H1 (cell line): ENCODE data around the gene HECTD4. TPM values are rescaled to one million over a fixed set of nuclear protein-coding genes. Genes with fewer than 3 reads are reported as not detected.

Source experiments
- CTCF ChIA-PET: fragments of 300-600 bp; sonication (Branson Sonifier 250); formaldehyde crosslinking; loops from one replicate; lab custom pipeline; 2021; ENCODE audit not compliant: partially characterized antibody; lab: Charles Lee
- POLR2A ChIA-PET: fragments of 300-600 bp; sonication (Branson Sonifier 250); formaldehyde crosslinking; loops from one replicate; lab custom pipeline; 2021; ENCODE audit warnings: inconsistent platforms; ENCODE audit not compliant: partially characterized antibody; lab: Charles Lee
- DNase-seq, 2 experiments: peaks; one replicate each; pipeline versions ENCODE4 v3.0.0 to v3.0.0-alpha.2; 2010 to 2022; ENCODE audit warnings: low spot score in 2 of 2, low read depth in 1 of 2, mixed read lengths in 1 of 2
- FAIRE-seq: peaks from 2 replicates; lab custom pipeline; 2011; peaks lifted over from hg19 to GRCh38; lab: Jason Lieb, UNC
- H2AFZ ChIP-seq: 2 replicates; pipeline ENCODE4 v1.8.1; 2012; ENCODE audit warnings: low read length, inconsistent platforms
- H2AK5ac ChIP-seq: 2 replicates; pipeline ENCODE4 v1.6.1; 2013; ENCODE audit warnings: low read depth, low read length
- H2BK120ac ChIP-seq: replicated peaks from 2 replicates; pipeline ENCODE3; 2013; ENCODE audit warnings: low read depth, low read length, inconsistent platforms
- H2BK12ac ChIP-seq: 2 replicates; pipeline ENCODE4 v1.6.1; 2013; ENCODE audit warnings: low read depth, low read length
- H2BK15ac ChIP-seq: 2 replicates; pipeline ENCODE4 v1.6.1; 2013; ENCODE audit warnings: low read length
- H2BK20ac ChIP-seq: 2 replicates; pipeline ENCODE4 v1.6.1; 2013; ENCODE audit warnings: low read length
- H2BK5ac ChIP-seq: 2 replicates; pipeline ENCODE4 v1.6.1; 2013; ENCODE audit warnings: low read depth, low read length
- H3K14ac ChIP-seq: 2 replicates; pipeline ENCODE4 v1.6.1; 2013; ENCODE audit warnings: inconsistent platforms; ENCODE audit not compliant: insufficient read length
- H3K18ac ChIP-seq: 2 replicates; pipeline ENCODE4 v1.6.1; 2013; ENCODE audit warnings: low read length; ENCODE audit errors: extremely low read depth
- H3K23ac ChIP-seq: 2 replicates; pipeline ENCODE4 v1.6.1; 2013; ENCODE audit warnings: inconsistent platforms; ENCODE audit not compliant: insufficient read length
- H3K23me2 ChIP-seq: 2 replicates; pipeline ENCODE4 v1.6.1; 2013; ENCODE audit warnings: low read depth, low read length
- H3K27ac ChIP-seq: 2 replicates; pipeline ENCODE4 v1.6.1; 2011; ENCODE audit warnings: low read depth, low read length, inconsistent platforms
- H3K27me3 ChIP-seq, 4 experiments: replicated peaks in 1 of 4; 1 replicate in 1 of 4; 2 replicates in 3 of 4; pipeline versions ENCODE4 v1.6.1 to v1.8.1; 2011 to 2013; ENCODE audit warnings: low read length in 3 of 4, mild to moderate bottlenecking in 3 of 4, inconsistent platforms in 2 of 4, mixed read lengths in 2 of 4, moderate library complexity in 1 of 4; ENCODE audit not compliant: control insufficient read depth in 3 of 4, insufficient read depth in 3 of 4; ENCODE audit errors: extremely low read depth in 1 of 4
- H3K36me3 ChIP-seq, 4 experiments: 2 replicates each; pipeline versions ENCODE4 v1.6.1 to v1.8.1; 2011 to 2013; ENCODE audit warnings: mild to moderate bottlenecking in 4 of 4, low read length in 3 of 4, moderate library complexity in 2 of 4, control low read depth in 1 of 4, inconsistent platforms in 1 of 4; ENCODE audit not compliant: insufficient read depth in 4 of 4, control insufficient read depth in 2 of 4
- H3K4ac ChIP-seq: replicated peaks from 2 replicates; pipeline ENCODE3; 2013; ENCODE audit warnings: low read length, low read depth, mixed read lengths, inconsistent platforms; ENCODE audit not compliant: insufficient read length
- H3K4me1 ChIP-seq, 4 experiments: replicated peaks in 1 of 4; 1 replicate in 1 of 4; 2 replicates in 3 of 4; pipeline versions ENCODE4 v1.6.1 to v1.8.1; 2011 to 2013; ENCODE audit warnings: low read length in 3 of 4, inconsistent platforms in 2 of 4, mixed read lengths in 1 of 4; ENCODE audit not compliant: insufficient read depth in 4 of 4, control insufficient read depth in 3 of 4
- H3K4me2 ChIP-seq, 2 experiments: 2 replicates each; pipeline versions ENCODE4 v1.6.1 to v1.8.1; 2011 to 2013; ENCODE audit warnings: low read depth in 2 of 2, low read length in 2 of 2, control low read depth in 1 of 2, inconsistent platforms in 1 of 2, mild to moderate bottlenecking in 1 of 2; ENCODE audit not compliant: insufficient read depth in 1 of 2
- H3K4me3 ChIP-seq, 4 experiments: fragments of 200-600, 300-600 bp in 1 of 4; sonication (generic), shearing (Covaris generic), sonication (Bioruptor Twin) in 1 of 4; 2 replicates each; pipeline versions ENCODE4 v1.5.1 to v1.8.1; 2011 to 2016; ENCODE audit warnings: low read length in 4 of 4, low read depth in 3 of 4, control low read depth in 2 of 4, inconsistent platforms in 2 of 4, mild to moderate bottlenecking in 2 of 4, mixed read lengths in 1 of 4, moderate library complexity in 1 of 4; ENCODE audit not compliant: insufficient read depth in 2 of 4; ENCODE audit errors: extremely low read depth in 1 of 4
- H3K56ac ChIP-seq: replicated peaks from 2 replicates; pipeline ENCODE3; 2013; ENCODE audit warnings: low read depth, mild to moderate bottlenecking, mixed read lengths, low read length, inconsistent platforms; ENCODE audit not compliant: insufficient read length
- H3K79me1 ChIP-seq: 2 replicates; pipeline ENCODE4 v1.6.1; 2013; ENCODE audit warnings: low read depth, low read length, control low read depth
- H3K79me2 ChIP-seq, 2 experiments: 2 replicates each; pipeline versions ENCODE4 v1.6.1 to v1.8.1; 2012 to 2013; ENCODE audit warnings: low read length in 2 of 2, mild to moderate bottlenecking in 2 of 2, inconsistent platforms in 1 of 2; ENCODE audit not compliant: insufficient read depth in 2 of 2, control insufficient read depth in 1 of 2
- H3K9ac ChIP-seq, 4 experiments: replicated peaks in 1 of 4; 1 replicate in 1 of 4; 2 replicates in 3 of 4; pipeline versions ENCODE4 v1.6.1 to v1.8.1; 2011 to 2013; ENCODE audit warnings: low read depth in 3 of 4, low read length in 3 of 4, control low read depth in 2 of 4, mild to moderate bottlenecking in 2 of 4, moderate library complexity in 2 of 4, inconsistent platforms in 1 of 4; ENCODE audit errors: extremely low read depth in 1 of 4
- H3K9me3 ChIP-seq, 2 experiments: 2 replicates each; pipeline versions ENCODE4 v1.6.1 to v1.8.1; 2012 to 2013; ENCODE audit warnings: mild to moderate bottlenecking in 2 of 2, moderate library complexity in 2 of 2, control low read depth in 1 of 2, inconsistent platforms in 1 of 2, low read depth in 1 of 2, low read length in 1 of 2, mixed read lengths in 1 of 2; ENCODE audit not compliant: insufficient read depth in 2 of 2
- H4K20me1 ChIP-seq, 2 experiments: replicated peaks in 1 of 2; 2 replicates each; pipeline versions ENCODE3 to v1.8.1; 2011 to 2013; ENCODE audit warnings: inconsistent platforms in 2 of 2, low read length in 2 of 2, mild to moderate bottlenecking in 1 of 2; ENCODE audit not compliant: insufficient read depth in 2 of 2, control insufficient read depth in 1 of 2
- H4K5ac ChIP-seq: 2 replicates; pipeline ENCODE4 v1.6.1; 2013; ENCODE audit warnings: low read length, low read depth, mixed read lengths, inconsistent platforms; ENCODE audit not compliant: insufficient read length
- H4K8ac ChIP-seq: 2 replicates; pipeline ENCODE4 v1.8.0; 2013; ENCODE audit warnings: mild to moderate bottlenecking, moderate library complexity, low read length, inconsistent platforms; ENCODE audit not compliant: insufficient read depth; ENCODE audit errors: extremely low read depth
- H4K91ac ChIP-seq: replicated peaks from 2 replicates; pipeline ENCODE3; 2013; ENCODE audit warnings: low read length, mixed read lengths, inconsistent platforms; ENCODE audit not compliant: insufficient read length
- EZH2 ChIP-seq: fragments of 200-600 bp; sonication (generic); IDR thresholded peaks from 2 replicates; pipeline ENCODE4 v1.7.1; 2012; ENCODE audit warnings: low read depth, mild to moderate bottlenecking, moderate library complexity, low read length, inconsistent platforms; ENCODE audit not compliant: severe bottlenecking
- HDAC6 ChIP-seq: IDR thresholded peaks from one replicate; pipeline ENCODE4 v1.7.1; 2012; ENCODE audit warnings: low read depth, mild to moderate bottlenecking, inconsistent platforms, low read length, moderate library complexity
- JUND ChIP-seq: IDR thresholded peaks from 2 replicates; pipeline ENCODE4 v1.6.1; 2011; ENCODE audit warnings: mild to moderate bottlenecking, improper control_type of control experiment, low read length
- KDM1A ChIP-seq: fragments of 200-600, 300-600 bp; sonication (generic); IDR thresholded peaks from 2 replicates; pipeline ENCODE4 v1.7.1; 2016; ENCODE audit warnings: mild to moderate bottlenecking, low read length, borderline replicate concordance
- NANOG ChIP-seq: IDR thresholded peaks from 2 replicates; pipeline ENCODE4 v1.6.1; 2011; ENCODE audit warnings: low read length, low read depth, mild to moderate bottlenecking, inconsistent platforms; ENCODE audit not compliant: insufficient read depth, poor library complexity, severe bottlenecking
- POLR2AphosphoS5 ChIP-seq: IDR thresholded peaks from 2 replicates; pipeline ENCODE4 v1.6.1; 2011; ENCODE audit warnings: low read depth, low read length
- POU5F1 ChIP-seq: IDR thresholded peaks from 2 replicates; pipeline ENCODE4 v1.6.1; 2011; ENCODE audit warnings: low read depth, mild to moderate bottlenecking, low read length, moderate library complexity
- TBP ChIP-seq: IDR thresholded peaks from 2 replicates; pipeline ENCODE4 v1.6.1; 2011; ENCODE audit warnings: low read depth, low read length, improper control_type of control experiment
- USF2 ChIP-seq: IDR thresholded peaks from 2 replicates; pipeline ENCODE4 v1.6.1; 2011; ENCODE audit warnings: low read length, improper control_type of control experiment
- WGBS, 2 experiments: shearing (Covaris generic) in 1 of 2; methylation state at CpG; one replicate each; pipeline versions ENCODE4 v1.1.6 to v1.1.7; 2013 to 2015; ENCODE audit warnings: low lambda C conversion rate in 2 of 2, mixed read lengths in 2 of 2, inconsistent platforms in 1 of 2, low coverage in 1 of 2, missing lambda C conversion rate in 1 of 2; ENCODE audit not compliant: insufficient replicate concordance in 2 of 2, insufficient coverage in 1 of 2, insufficient read length in 1 of 2; ENCODE audit errors: extremely low coverage in 1 of 2, missing lambda C conversion rate in 1 of 2; 5-methylcytosine and 5-hydroxymethylcytosine counted together
- polyA plus RNA-seq, 7 experiments: library from polyadenylated mRNA; depleted of rRNA in 3 of 7; stranded (reverse) in 5 of 7; unstranded in 2 of 7; fragments of >200 nt in 5 of 7; fragments of 200-250 nt in 2 of 7; gene quantifications; 1 replicate in 5 of 7; 2 replicates in 1 of 7; 4 replicates in 1 of 7; pipeline versions ENCODE4 v1.2.1 to v1.2.3, GENCODE V29; 2011 to 2013; ENCODE audit warnings: missing spikeins in 2 of 7, mixed read lengths in 2 of 7
- total RNA-seq: library from RNA; stranded (reverse); fragmentation: NEBNext Ultra II Directional; extraction: Animal tissue kit (Norgen Biotek cat#: 25700); gene quantifications from 2 replicates; pipeline ENCODE4 v1.2.1, GENCODE V29; 2021
- TF ChIP-seq, protein P1 (sequence below): IDR thresholded peaks from 2 replicates; pipeline ENCODE4 v1.6.1; 2011; ENCODE audit warnings: low read depth, mild to moderate bottlenecking, low read length; ENCODE audit not compliant: insufficient read depth

Gene HECTD4
- total and polyA plus RNA-seq, 2 of the 8 experiments (the other 6 are each of a cell fraction or from before 2014, with no cell fraction given): 6.5 to 33.7 TPM

GRCh38 chr12:112362310-112362709, 19.9 kb downstream of the HECTD4 start:
- Histone ChIP-seq H3K56ac (no peak overlapping the region), H2AFZ (no peak overlapping the region), H3K79me1 (no peaks in the 10 kb centered on the region; the same call in 1 of the 2 replicates), H3K23ac (no peak overlapping the region), H3K4me3 (no peak overlapping the region), H3K27me3 (no peaks in the 10 kb centered on the region), H2AK5ac (no peak overlapping the region), H4K5ac (no peak overlapping the region), H3K23me2 (no peaks in the 10 kb centered on the region), H2BK120ac (no peak overlapping the region), H2BK15ac (no peak overlapping the region), H3K27ac (no peak overlapping the region), H3K79me2 (peaks cover 0 to 25% of the 10 kb centered on the region in 2 experiments; a peak in 2 of 4 replicates), H3K36me3 (no peaks in the 10 kb centered on the region), H3K4ac (no peak overlapping the region), H3K4me1 (no peaks in the 10 kb centered on the region; a peak in 1 of 7 replicates), H3K18ac (no peak overlapping the region), H2BK20ac (no peak overlapping the region), H4K91ac (no peak overlapping the region), H2BK5ac (no peak overlapping the region), H4K20me1 (no peaks in the 10 kb centered on the region), H3K9me3 (no peaks in the 10 kb centered on the region), H4K8ac (no peak overlapping the region), H3K4me2 (no peak overlapping the region), H3K14ac (no peak overlapping the region), H3K9ac (no peak overlapping the region), H2BK12ac (no peak overlapping the region)
- no peak for TF ChIP-seq NANOG
- TF ChIP-seq, protein P1, sequence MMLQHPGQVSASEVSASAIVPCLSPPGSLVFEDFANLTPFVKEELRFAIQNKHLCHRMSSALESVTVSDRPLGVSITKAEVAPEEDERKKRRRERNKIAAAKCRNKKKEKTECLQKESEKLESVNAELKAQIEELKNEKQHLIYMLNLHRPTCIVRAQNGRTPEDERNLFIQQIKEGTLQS: no peak
- no peak for TF ChIP-seq TBP
- TF ChIP-seq POU5F1: no peak
- no peak for TF ChIP-seq POLR2AphosphoS5
- no peak for TF ChIP-seq HDAC6
- no peak for TF ChIP-seq EZH2
- no peak for TF ChIP-seq JUND
- no peak for TF ChIP-seq KDM1A
- TF ChIP-seq USF2: no peak
- no peak for FAIRE-seq
- CTCF ChIA-PET: interaction anchor here (0.6 to 0.7 kb wide), 4 partner anchors 10 to 138 kb away, joined by 3 to 4 read pairs (median 4); no protein-coding TSS in a partner anchor
- 95% methylated on average over 3 of the region's 3 CpGs; no CpG with 5 or more reads in 1 of the 2 experiments for WGBS, 2 experiments
- POLR2A ChIA-PET: interaction anchor here (0.6 to 1.2 kb wide), 2 partner anchors 15 to 349 kb away, joined by 3 read pairs; partner anchors contain the start of gene ERP29
- DNase-seq: no peak
